ENCODE measurements around the gene AKT1.
"Not testable (repeated sequence)": the region's sequence is repeated elsewhere in the genome, so short reads cannot be mapped to it uniquely, and the experiment has no call there.

Gene AKT1

GRCh38 chr14:104754213-104754851, 41.2 kb downstream of the AKT1 start:
- no peak for TF ChIP-seq CTCF (IDR thresholded peaks at IDR 0.05; ENCODE audit: extremely low read depth, insufficient read depth, missing control alignments)
- DNase-seq (ENCODE audit: low spot score), result no peak
- in situ Hi-C loops (cut with MboI; ENCODE audit: low pct_unique_long_range_greater_than_20kb, low sequenced_read_pairs, unreplicated experiment), result loop anchor here (25.0 kb wide), 1 partner anchor 283 kb away; no protein-coding TSS in a partner anchor

- in situ Hi-C loops (cut with MboI; ENCODE audit: low pct_unique_long_range_greater_than_20kb, low sequenced_read_pairs, unreplicated experiment), result loop anchor here (25.0 kb wide), 1 partner anchor 284 kb away; no protein-coding TSS in a partner anchor
- TF ChIP-seq CTCF (IDR thresholded peaks at IDR 0.05; ENCODE audit: extremely low read depth, insufficient read depth, missing control alignments), result no peak
- no peak for DNase-seq (ENCODE audit: low spot score)
Measured at GRCh38 chr14:104753528-104754212, 41.9 kb downstream of the AKT1 start.

- no peak for TF ChIP-seq CTCF (IDR thresholded peaks at IDR 0.05; ENCODE audit: extremely low read depth, insufficient read depth, missing control alignments)
- peak; percentile 100 for DNase-seq (ENCODE audit: low spot score)
- in situ Hi-C loops (cut with MboI; ENCODE audit: low pct_unique_long_range_greater_than_20kb, low sequenced_read_pairs, unreplicated experiment), result loop anchor here (25.0 kb wide), 1 partner anchor 284 kb away; no protein-coding TSS in a partner anchor
Measured at GRCh38 chr14:104752735-104753527, 42.6 kb downstream of the AKT1 start, which contains the start of gene SIVA1. Gene SIVA1, plus strand, starts transcription at chr14:104753147. Its CDS starts 55 bp downstream, at chr14:104753202.

- DNase-seq (ENCODE audit: low spot score), result no peak
- no peak for TF ChIP-seq CTCF (IDR thresholded peaks at IDR 0.05; ENCODE audit: extremely low read depth, insufficient read depth, missing control alignments)
- in situ Hi-C loops (cut with MboI; ENCODE audit: low pct_unique_long_range_greater_than_20kb, low sequenced_read_pairs, unreplicated experiment), result loop anchor here (25.0 kb wide), 1 partner anchor 285 kb away; no protein-coding TSS in a partner anchor
Measured at GRCh38 chr14:104752423-104752734, 43.2 kb downstream of the AKT1 start.

- DNase-seq (ENCODE audit: low spot score), result no peak
- in situ Hi-C loops (cut with MboI; ENCODE audit: low pct_unique_long_range_greater_than_20kb, low sequenced_read_pairs, unreplicated experiment), result loop anchor here (25.0 kb wide), 1 partner anchor 286 kb away; no protein-coding TSS in a partner anchor
- TF ChIP-seq CTCF (IDR thresholded peaks at IDR 0.05; ENCODE audit: extremely low read depth, insufficient read depth, missing control alignments), result peak; percentile 24
Measured at GRCh38 chr14:104751539-104752422, 43.8 kb downstream of the AKT1 start.

- not testable (repeated sequence) for DNase-seq (ENCODE audit: low spot score)
Measured at GRCh38 chr14:104750753-104751057, 44.8 kb downstream of the AKT1 start.

More at GRCh38 chr14:104750753-104751057, 44.8 kb downstream of the AKT1 start:
- in situ Hi-C loops (cut with MboI; ENCODE audit: low pct_unique_long_range_greater_than_20kb, low sequenced_read_pairs, unreplicated experiment), result loop anchor here (25.0 kb wide), 1 partner anchor 287 kb away; no protein-coding TSS in a partner anchor
